K562 (cell line): ENCODE measurements around the gene CHAD. TPM values are rescaled to one million over a fixed set of nuclear protein-coding genes. Genes with fewer than 3 reads are reported as not detected.

ENCODE experiments used
- ATAC-seq: fragments of 200-7000 bp; cut with Tn5 transposase; 3 replicates; pipeline ENCODE4 v1.9.1; 2020; ENCODE audit warnings: moderate library complexity
- BruUV-seq: library from RNA; stranded (reverse); fragments of 400-500 nt; replicated peaks from 2 replicates; lab custom pipeline; 2021; lab: Mats Ljungman, UMichigan
- CTCF ChIA-PET: fragments of 300-600 bp; formaldehyde crosslinking; extraction: SDS; loops from one replicate; lab custom pipeline; 2021; ENCODE audit warnings: low intra/inter-chr PET ratio; lab: Yijun Ruan, JAX
- POLR2A ChIA-PET: fragments of 300-600, 350-650 bp; sonication (Branson Sonifier 250); formaldehyde crosslinking; extraction: SDS; loops from one replicate; lab custom pipeline; 2021; ENCODE audit warnings: antibody characterized with exemption, inconsistent platforms; lab: Yijun Ruan, JAX
- DNase-seq, 4 experiments: peaks; one replicate each; pipeline versions ENCODE4 v3.0.0 to v3.0.0-alpha.2; 2011 to 2018; ENCODE audit warnings: low spot score in 3 of 4, mixed read lengths in 3 of 4; ENCODE audit errors: extremely low read depth in 1 of 4
- FAIRE-seq: peaks from 2 replicates; lab custom pipeline; 2011; peaks lifted over from hg19 to GRCh38; lab: Jason Lieb, UNC
- H2AFZ ChIP-seq: 2 replicates; pipeline ENCODE4 v1.6.0; 2011; ENCODE audit warnings: low read depth, low read length, control low read depth, inconsistent platforms
- H3K27ac ChIP-seq: fragments of 200-600 bp; 3 replicates; pipeline ENCODE4 v1.8.0; 2011; ENCODE audit warnings: low read depth, mild to moderate bottlenecking, control low read depth, inconsistent platforms, low read length, moderate library complexity, mixed read lengths; ENCODE audit errors: extremely low read depth
- H3K27me3 ChIP-seq, 2 experiments: fragments of 300-600 bp in 1 of 2; 2 replicates in 1 of 2; 3 replicates in 1 of 2; pipeline versions ENCODE4 v1.6.0 to v1.8.0; 2011; ENCODE audit warnings: inconsistent platforms in 2 of 2, low read length in 2 of 2, mild to moderate bottlenecking in 1 of 2, mixed read lengths in 1 of 2, moderate library complexity in 1 of 2; ENCODE audit not compliant: control insufficient read depth in 2 of 2, insufficient read depth in 2 of 2
- H3K36me3 ChIP-seq: fragments of 300-600 bp; 3 replicates; pipeline ENCODE4 v1.8.0; 2011; ENCODE audit warnings: mild to moderate bottlenecking, low read length, inconsistent platforms; ENCODE audit not compliant: control insufficient read depth, insufficient read depth
- H3K4me1 ChIP-seq, 2 experiments: fragments of 200-600 bp in 1 of 2; replicated peaks in 1 of 2; 2 replicates in 1 of 2; 3 replicates in 1 of 2; pipeline versions ENCODE4 v1.5.1 to v1.8.0; 2011; ENCODE audit warnings: inconsistent platforms in 2 of 2, low read length in 2 of 2, mild to moderate bottlenecking in 1 of 2, mixed read lengths in 1 of 2, moderate library complexity in 1 of 2; ENCODE audit not compliant: control insufficient read depth in 2 of 2, insufficient read depth in 2 of 2
- H3K4me2 ChIP-seq: 2 replicates; pipeline ENCODE4 v1.6.1; 2011; ENCODE audit warnings: low read length, control low read depth, inconsistent platforms, mixed read lengths; ENCODE audit not compliant: insufficient read depth
- H3K4me3 ChIP-seq: fragments of 200-600 bp; sonication (generic), shearing (Covaris generic); 2 replicates; pipeline ENCODE4 v1.5.1; 2016; ENCODE audit warnings: control low read depth, inconsistent platforms
- H3K79me2 ChIP-seq: fragments of 200-600 bp; 3 replicates; pipeline ENCODE4 v1.8.0; 2011; ENCODE audit warnings: low read length, inconsistent platforms; ENCODE audit not compliant: control insufficient read depth, insufficient read depth
- H3K9ac ChIP-seq, 2 experiments: 2 replicates each; pipeline versions ENCODE4 v1.6.0 to v1.6.1; 2011; ENCODE audit warnings: low read depth in 2 of 2, low read length in 2 of 2, control low read depth in 1 of 2, inconsistent platforms in 1 of 2, mild to moderate bottlenecking in 1 of 2, mixed read lengths in 1 of 2; ENCODE audit not compliant: insufficient read depth in 1 of 2
- H3K9me1 ChIP-seq: one replicate; pipeline ENCODE4 v1.6.0; 2011; ENCODE audit warnings: inconsistent platforms, mild to moderate bottlenecking, low read length, moderate library complexity; ENCODE audit not compliant: control insufficient read depth, insufficient read depth
- H3K9me3 ChIP-seq: replicated peaks from 2 replicates; pipeline ENCODE4 v1.5.1; 2011; ENCODE audit warnings: low read depth, low read length, inconsistent platforms; ENCODE audit not compliant: control insufficient read depth, insufficient read depth
- H4K20me1 ChIP-seq: replicated peaks from 2 replicates; pipeline ENCODE4 v1.6.1; 2011; ENCODE audit warnings: low read length, inconsistent platforms, mixed read lengths; ENCODE audit not compliant: control insufficient read depth, insufficient read depth
- CBX3 ChIP-seq, 2 experiments: IDR thresholded peaks; 1 replicate in 1 of 2; 2 replicates in 1 of 2; pipeline ENCODE4 v1.6.1; 2012; ENCODE audit warnings: inconsistent platforms in 2 of 2, low read length in 2 of 2, borderline replicate concordance in 1 of 2, control low read depth in 1 of 2
- ILK ChIP-seq: fragments of 450-650 bp; IDR thresholded peaks from 2 replicates; pipeline ENCODE4 v1.6.1; 2016; ENCODE audit warnings: missing genetic modification characterization, low read depth, mild to moderate bottlenecking, missing compliant biosample characterization, moderate library complexity, borderline replicate concordance
- PHF8 ChIP-seq: fragments of 200-600 bp; sonication (generic); IDR thresholded peaks from 2 replicates; pipeline ENCODE4 v1.6.1; 2012; ENCODE audit warnings: mixed run types, mild to moderate bottlenecking, inconsistent platforms, low read length, moderate library complexity, borderline replicate concordance
- YBX1 ChIP-seq: fragments of 450-650 bp; IDR thresholded peaks from 2 replicates; pipeline ENCODE4 v1.7.1; 2016; ENCODE audit warnings: mild to moderate bottlenecking
- ZNF134 ChIP-seq: fragments of 250-450 bp; sonication (Bioruptor Pico); conservative IDR thresholded peaks from 2 replicates; pipeline ENCODE4 v1.4.0; 2020
- ZNF445 ChIP-seq: fragments of 250-450 bp; sonication (Bioruptor Pico); IDR thresholded peaks from 2 replicates; pipeline ENCODE4 v1.4.0; 2020; ENCODE audit warnings: low read depth, mild to moderate bottlenecking, moderate library complexity
- ZNF668 ChIP-seq: fragments of 250-450 bp; sonication (Bioruptor Pico); IDR thresholded peaks from 2 replicates; pipeline ENCODE4 v1.8.0; 2022; ENCODE audit warnings: mild to moderate bottlenecking, inconsistent platforms
- WGBS: fragments of 100-300 bp; shearing (Covaris generic); methylation state at CpG from one replicate; pipeline ENCODE4 v1.1.6; 2016; ENCODE audit warnings: low coverage, mixed read lengths; ENCODE audit not compliant: insufficient coverage; ENCODE audit errors: missing lambda C conversion rate; 5-methylcytosine and 5-hydroxymethylcytosine counted together
- in situ Hi-C: fragments of 300-500 bp; cut with MboI; formaldehyde crosslinking; loops from 4 replicates; pipeline ENCODE4 v1.15.0; 2018; ENCODE audit warnings: inconsistent platforms, mixed read lengths
- intact Hi-C: fragments of 100-400 bp; cut with micrococcal nuclease; formaldehyde crosslinking; loops from 2 replicates; pipeline ENCODE4 v1.14.2; 2022
- polyA plus RNA-seq, 8 experiments: library from polyadenylated mRNA; depleted of rRNA in 4 of 8; stranded (reverse) in 5 of 8; unstranded in 3 of 8; fragments of >200 nt; fragmentation: Nextera tagmentation in 2 of 8; fragmentation: Illumina TruSeq in 1 of 8; extraction: Ambion mirVana in 2 of 8; extraction: Trizol in 1 of 8; gene quantifications; 2 replicates each; pipeline versions ENCODE4 v1.2.1 to v1.2.3, GENCODE V29; 2011 to 2014; ENCODE audit warnings: inconsistent platforms in 1 of 8, missing spikeins in 1 of 8
- total RNA-seq, 7 experiments: library from RNA; depleted of rRNA in 6 of 7; stranded (reverse); fragments of >200 nt in 6 of 7; fragmentation: Illumina TruSeq in 2 of 7; extraction: Trizol in 2 of 7; gene quantifications; 2 replicates each; pipeline versions ENCODE4 v1.2.1 to v1.2.3, GENCODE V29; 2011 to 2021; ENCODE audit warnings: low replicate concordance in 1 of 7
- TF ChIP-seq, protein P1 (sequence below): IDR thresholded peaks from 3 replicates; pipeline ENCODE4 v1.6.1; 2011; ENCODE audit warnings: borderline replicate concordance, mild to moderate bottlenecking, moderate library complexity; ENCODE audit not compliant: insufficient read length; ENCODE audit errors: extremely low read depth

CHAD gene
- total and polyA plus RNA-seq, 9 of the 15 experiments (the other 6 are each of a cell fraction or from before 2014, with no cell fraction given), result not detected

DNA sequence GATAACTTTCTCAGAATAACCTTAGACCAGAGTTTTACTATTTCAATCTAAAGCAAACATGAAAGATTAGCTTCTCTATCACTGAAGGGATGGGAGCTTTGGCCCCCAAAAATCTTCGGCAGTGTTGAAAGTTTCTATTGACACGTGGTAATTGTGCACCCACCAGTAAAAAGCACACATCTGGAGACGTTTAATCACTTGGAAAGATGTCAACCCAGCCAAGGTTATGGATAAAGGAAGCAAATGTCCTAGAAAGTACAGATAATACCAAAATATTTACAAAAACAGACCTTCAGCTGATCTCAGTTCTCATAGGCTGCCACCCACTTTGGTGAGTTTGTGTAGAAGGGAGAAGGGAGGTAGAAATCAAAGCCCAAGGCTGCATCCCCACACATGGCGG is 44.8 kb upstream of the CHAD start:
- Histone ChIP-seq H3K9me3 (no peaks in the 10 kb centered on the region), H2AFZ (no peak overlapping the region), H3K4me2 (no peak overlapping the region), H3K79me2 (no peaks in the 10 kb centered on the region), H3K27me3 (peaks cover 14 to 38% of the 10 kb centered on the region in 2 experiments; a peak in 3 of 5 replicates), H3K36me3 (no peaks in the 10 kb centered on the region), H3K4me1 (peaks cover 0 to under 1% of the 10 kb centered on the region in 2 experiments; a peak in 1 of 5 replicates), H4K20me1 (no peaks in the 10 kb centered on the region), H3K9ac (no peak overlapping the region), H3K27ac (no peak overlapping the region), H3K9me1 (no peaks in the 10 kb centered on the region), H3K4me3 (no peak overlapping the region)
- intact Hi-C loops (no loop called here), in situ Hi-C loops (no loop called here)
- CTCF ChIA-PET, result no interaction called here
- FAIRE-seq, result no peak
- no TSS peak for BruUV-seq
- ATAC-seq, result no peak
- POLR2A ChIA-PET, result interaction anchor here (0.6 to 0.7 kb wide), 2 partner anchors 12 to 27 kb away, joined by 3 read pairs; no protein-coding TSS in a partner anchor
- WGBS, result 29% methylated on average over 4 of the region's 4 CpGs
- TF ChIP-seq YBX1 (no peak), ZNF668 (CRISPR knock-in tag) (no peak)
- no peak for DNase-seq

DNA sequence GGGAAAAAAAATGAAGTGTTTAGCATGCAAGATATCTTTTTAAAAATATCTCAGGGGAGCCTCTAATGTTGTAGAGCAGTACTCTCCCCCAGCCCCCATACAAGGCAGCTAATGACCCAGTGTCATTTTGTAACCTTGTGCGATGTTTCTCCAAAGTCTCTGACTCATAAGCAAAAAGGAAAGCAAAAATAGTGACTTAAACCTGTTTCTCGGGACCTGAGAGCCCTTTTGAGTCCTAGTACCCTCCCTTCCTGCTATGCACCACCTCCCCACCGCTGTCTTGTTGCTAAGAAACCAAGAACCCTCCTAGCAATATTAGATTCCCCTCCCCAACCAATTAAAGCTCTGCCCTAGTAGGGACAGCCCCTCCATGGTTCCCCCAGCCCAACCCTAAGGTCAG is 42.4 kb upstream of the CHAD start:
- intact Hi-C loops, result no loop called here
- no peak for TF ChIP-seq CBX3 (IDR thresholded peaks at IDR 0.05; ENCODE audit: borderline replicate concordance in 1 of 2, low read length in 2 of 2)
- no peak for TF ChIP-seq ILK (tag)
- TF ChIP-seq, protein P1, sequence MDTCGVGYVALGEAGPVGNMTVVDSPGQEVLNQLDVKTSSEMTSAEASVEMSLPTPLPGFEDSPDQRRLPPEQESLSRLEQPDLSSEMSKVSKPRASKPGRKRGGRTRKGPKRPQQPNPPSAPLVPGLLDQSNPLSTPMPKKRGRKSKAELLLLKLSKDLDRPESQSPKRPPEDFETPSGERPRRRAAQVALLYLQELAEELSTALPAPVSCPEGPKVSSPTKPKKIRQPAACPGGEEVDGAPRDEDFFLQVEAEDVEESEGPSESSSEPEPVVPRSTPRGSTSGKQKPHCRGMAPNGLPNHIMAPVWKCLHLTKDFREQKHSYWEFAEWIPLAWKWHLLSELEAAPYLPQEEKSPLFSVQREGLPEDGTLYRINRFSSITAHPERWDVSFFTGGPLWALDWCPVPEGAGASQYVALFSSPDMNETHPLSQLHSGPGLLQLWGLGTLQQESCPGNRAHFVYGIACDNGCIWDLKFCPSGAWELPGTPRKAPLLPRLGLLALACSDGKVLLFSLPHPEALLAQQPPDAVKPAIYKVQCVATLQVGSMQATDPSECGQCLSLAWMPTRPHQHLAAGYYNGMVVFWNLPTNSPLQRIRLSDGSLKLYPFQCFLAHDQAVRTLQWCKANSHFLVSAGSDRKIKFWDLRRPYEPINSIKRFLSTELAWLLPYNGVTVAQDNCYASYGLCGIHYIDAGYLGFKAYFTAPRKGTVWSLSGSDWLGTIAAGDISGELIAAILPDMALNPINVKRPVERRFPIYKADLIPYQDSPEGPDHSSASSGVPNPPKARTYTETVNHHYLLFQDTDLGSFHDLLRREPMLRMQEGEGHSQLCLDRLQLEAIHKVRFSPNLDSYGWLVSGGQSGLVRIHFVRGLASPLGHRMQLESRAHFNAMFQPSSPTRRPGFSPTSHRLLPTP, result no peak
- TF ChIP-seq ZNF134 (CRISPR knock-in tag), result no peak
- TF ChIP-seq ZNF445 (CRISPR knock-in tag), result no peak
- no peak for TF ChIP-seq PHF8

More for the DNA sequence above, 42.4 kb upstream of the CHAD start:
- in situ Hi-C loops, result no loop called here
- Histone ChIP-seq H3K9ac (no peak overlapping the region), H2AFZ (no peak overlapping the region), H3K9me3 (no peaks in the 10 kb centered on the region), H3K27ac (no peak overlapping the region), H3K79me2 (no peaks in the 10 kb centered on the region), H3K27me3 (peaks cover 18 to 43% of the 10 kb centered on the region in 2 experiments; a peak in 4 of 5 replicates), H3K36me3 (no peaks in the 10 kb centered on the region), H3K9me1 (no peaks in the 10 kb centered on the region), H3K4me1 (peaks cover 0 to 9% of the 10 kb centered on the region in 2 experiments; a peak in 1 of 5 replicates), H3K4me3 (no peak overlapping the region), H4K20me1 (no peaks in the 10 kb centered on the region), H3K4me2 (no peak overlapping the region)
- ChIA-PET CTCF (no interaction called here), POLR2A (interaction anchor here (1.3 kb wide), 1 partner anchor 17 kb away, joined by 3 read pairs; no protein-coding TSS in a partner anchor)
- ATAC-seq (no peak), FAIRE-seq (no peak), DNase-seq (no peak)
- no TSS peak for BruUV-seq
- 0% methylated on average over 3 of the region's 3 CpGs for WGBS
